HL-60/S4 (cell line): ENCODE data around the gene SLC16A6.
"Not testable (repeated sequence)": the region's sequence is repeated elsewhere in the genome, so short reads cannot be mapped to it uniquely, and the experiment has no call there.

Experiments used
- in situ Hi-C: fragments of 300-500 bp; cut with MboI; formaldehyde crosslinking; loops from 2 replicates; pipeline ENCODE4 v1.14.3; 2022; ENCODE audit warnings: low sequenced_read_pairs

The SLC16A6 gene, protein sequence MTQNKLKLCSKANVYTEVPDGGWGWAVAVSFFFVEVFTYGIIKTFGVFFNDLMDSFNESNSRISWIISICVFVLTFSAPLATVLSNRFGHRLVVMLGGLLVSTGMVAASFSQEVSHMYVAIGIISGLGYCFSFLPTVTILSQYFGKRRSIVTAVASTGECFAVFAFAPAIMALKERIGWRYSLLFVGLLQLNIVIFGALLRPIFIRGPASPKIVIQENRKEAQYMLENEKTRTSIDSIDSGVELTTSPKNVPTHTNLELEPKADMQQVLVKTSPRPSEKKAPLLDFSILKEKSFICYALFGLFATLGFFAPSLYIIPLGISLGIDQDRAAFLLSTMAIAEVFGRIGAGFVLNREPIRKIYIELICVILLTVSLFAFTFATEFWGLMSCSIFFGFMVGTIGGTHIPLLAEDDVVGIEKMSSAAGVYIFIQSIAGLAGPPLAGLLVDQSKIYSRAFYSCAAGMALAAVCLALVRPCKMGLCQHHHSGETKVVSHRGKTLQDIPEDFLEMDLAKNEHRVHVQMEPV

DNA sequence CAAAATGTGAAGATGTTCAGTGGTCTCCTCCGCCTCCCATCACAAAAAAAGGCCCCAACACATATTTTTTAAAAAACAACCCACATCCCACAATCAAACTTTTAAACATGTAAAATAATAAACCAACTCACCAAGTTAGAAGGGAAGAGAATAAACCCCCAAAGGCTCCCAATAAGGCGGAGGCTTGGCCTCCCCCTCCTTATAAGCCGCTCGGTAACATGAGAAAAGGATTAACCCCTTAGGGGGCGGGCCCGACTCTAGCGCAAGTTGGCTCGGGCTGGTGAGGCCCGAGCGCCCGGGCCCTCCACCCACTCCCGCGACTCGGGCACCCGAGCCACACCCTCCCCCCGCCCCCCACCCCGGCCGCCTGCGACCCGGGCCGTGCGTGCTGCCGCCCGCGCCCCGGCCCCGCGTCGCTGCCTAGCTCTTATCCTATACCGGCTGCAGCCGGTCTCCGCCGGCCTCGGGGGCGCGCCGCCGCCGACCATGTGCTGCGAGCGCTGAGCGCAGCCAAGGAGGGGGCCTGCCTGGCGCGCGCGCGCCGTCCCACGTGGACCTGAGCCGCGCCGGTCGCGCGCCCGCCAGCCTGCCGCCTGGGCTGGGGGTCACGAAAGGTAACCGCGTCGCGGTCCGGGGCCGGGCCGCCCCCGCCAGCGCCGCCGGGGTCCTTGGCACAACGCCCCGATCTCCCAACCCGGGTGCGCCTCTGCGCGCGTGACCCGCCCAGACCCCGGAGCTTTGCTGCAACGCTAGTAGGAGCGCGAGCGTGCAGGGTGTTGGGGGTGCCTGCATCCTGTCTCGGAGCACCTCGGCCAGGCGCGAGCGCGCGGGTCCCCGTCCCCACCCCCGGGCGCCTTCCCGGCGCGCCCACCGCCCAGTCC lies at the start of gene SLC16A6, which contains the start of gene ARSG:
SLC16A6 (minus strand) TSS at position 173 of the 881 bp plus-strand sequence. CDS start 12,807 bp downstream, outside the sequence.
ARSG (plus strand) TSS at position 541 of the 881 bp plus-strand sequence. CDS start 15,999 bp downstream, outside the sequence.
- in situ Hi-C loops, result no loop called here

GRCh38 chr17:68334393-68334792 lies 43.5 kb upstream of the SLC16A6 start:
- in situ Hi-C loops, result no loop called here

- in situ Hi-C loops, result not testable (repeated sequence)
These were observed 41.0 kb upstream of the SLC16A6 start for GRCh38 chr17:68331932-68332331.

DNA sequence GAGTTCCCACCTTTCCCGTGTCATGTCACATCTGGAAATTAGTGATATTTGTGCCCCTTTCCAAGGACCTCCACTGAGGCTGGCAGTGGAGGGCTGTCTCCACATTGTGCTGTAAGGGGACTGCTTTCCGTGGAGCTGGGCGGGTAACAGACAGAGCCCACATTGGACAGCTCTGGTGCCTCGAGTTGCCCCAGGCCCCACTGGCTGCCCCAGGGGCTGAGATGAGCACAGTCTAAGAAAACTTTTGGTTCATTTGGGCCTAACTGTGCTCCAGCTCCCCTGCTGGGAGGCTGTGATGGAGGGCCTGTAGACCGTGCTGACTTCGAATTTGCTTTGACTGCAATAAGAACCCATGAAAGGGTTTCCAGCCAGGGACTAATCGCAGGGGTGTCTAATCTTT lies 38.4 kb upstream of the SLC16A6 start:
- in situ Hi-C loops, result no loop called here

DNA sequence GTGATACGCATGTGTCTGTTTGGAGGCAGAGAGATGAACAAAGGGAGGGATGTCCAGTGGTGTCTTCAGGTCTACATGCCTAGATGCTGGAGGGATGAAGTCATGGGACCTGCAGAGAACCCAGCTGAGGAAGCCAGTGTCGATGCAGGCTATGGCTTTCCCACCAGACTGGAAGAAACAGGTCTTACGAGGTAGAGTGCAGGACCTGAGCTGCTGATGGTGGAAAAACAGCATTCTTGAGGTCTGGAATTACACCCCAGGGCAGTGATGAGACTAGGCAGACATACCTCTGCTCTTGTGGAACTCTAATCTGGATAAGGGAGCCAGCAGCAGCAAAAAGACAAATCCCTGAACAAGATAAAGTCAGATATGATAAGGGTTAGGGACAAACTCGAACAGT lies 37.7 kb upstream of the SLC16A6 start:
- in situ Hi-C loops, result no loop called here

- in situ Hi-C loops, result no loop called here
These were observed 37.1 kb upstream of the SLC16A6 start for GRCh38 chr17:68327823-68328557.

GRCh38 chr17:68326681-68327080 lies 35.8 kb upstream of the SLC16A6 start:
- in situ Hi-C loops, result no loop called here

- in situ Hi-C loops, result no loop called here
These were observed 35.0 kb upstream of the SLC16A6 start for GRCh38 chr17:68325961-68326360.

- in situ Hi-C loops, result no loop called here
These were observed 33.9 kb upstream of the SLC16A6 start for GRCh38 chr17:68324654-68325336.

DNA sequence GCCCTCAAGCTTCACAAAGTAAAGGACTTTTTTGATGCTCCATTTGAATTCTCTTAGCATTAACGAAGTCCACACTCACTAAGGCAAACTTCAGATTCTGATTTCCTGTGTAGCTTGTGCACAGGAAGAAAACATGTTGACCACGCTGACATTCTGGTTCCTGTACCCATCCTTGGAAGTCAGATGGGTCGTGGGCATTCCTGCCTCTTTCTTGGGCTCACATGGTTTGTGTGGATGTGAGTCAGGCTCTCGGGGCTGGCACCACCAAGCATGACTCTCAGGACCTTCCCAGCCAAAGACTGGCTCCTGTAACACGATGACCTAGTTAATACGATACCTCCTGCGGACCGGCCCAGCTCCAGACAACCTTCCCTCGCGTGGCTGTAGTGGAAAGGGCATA lies 33.2 kb upstream of the SLC16A6 start:
- in situ Hi-C loops, result no loop called here

- in situ Hi-C loops, result no loop called here
These were observed 31.7 kb upstream of the SLC16A6 start for GRCh38 chr17:68322630-68323029.

GRCh38 chr17:68321556-68321954 lies 30.6 kb upstream of the SLC16A6 start:
- in situ Hi-C loops, result no loop called here

DNA sequence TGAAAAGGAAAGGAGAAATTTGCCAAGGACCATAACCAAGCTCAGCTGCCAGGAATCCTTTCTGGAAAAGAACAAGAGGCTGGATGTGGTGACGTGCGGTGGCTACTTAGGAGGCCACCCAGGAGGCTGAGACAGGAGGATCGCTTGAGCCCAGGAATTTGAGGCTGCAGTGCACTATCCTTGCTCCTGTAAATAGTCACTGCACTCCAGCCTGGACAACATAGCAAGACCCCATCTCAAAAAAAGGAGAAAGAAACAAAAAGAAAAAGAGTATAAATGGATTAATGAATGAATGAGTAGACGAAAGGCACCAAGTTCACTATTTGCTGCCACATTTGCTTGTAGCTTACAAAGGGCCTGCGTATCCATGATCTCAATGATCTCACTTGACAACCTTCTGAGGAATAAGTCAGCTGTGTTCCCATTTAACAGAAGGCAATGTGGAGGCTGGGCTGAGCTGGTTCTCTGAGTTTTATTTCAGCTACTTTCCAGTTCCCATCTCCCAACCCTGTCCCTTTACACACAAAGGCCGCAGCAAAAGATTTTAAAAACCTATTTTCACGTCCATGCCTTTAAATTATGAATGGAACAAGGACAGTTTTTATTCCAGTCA lies 30.1 kb upstream of the SLC16A6 start:
- in situ Hi-C loops, result no loop called here

DNA sequence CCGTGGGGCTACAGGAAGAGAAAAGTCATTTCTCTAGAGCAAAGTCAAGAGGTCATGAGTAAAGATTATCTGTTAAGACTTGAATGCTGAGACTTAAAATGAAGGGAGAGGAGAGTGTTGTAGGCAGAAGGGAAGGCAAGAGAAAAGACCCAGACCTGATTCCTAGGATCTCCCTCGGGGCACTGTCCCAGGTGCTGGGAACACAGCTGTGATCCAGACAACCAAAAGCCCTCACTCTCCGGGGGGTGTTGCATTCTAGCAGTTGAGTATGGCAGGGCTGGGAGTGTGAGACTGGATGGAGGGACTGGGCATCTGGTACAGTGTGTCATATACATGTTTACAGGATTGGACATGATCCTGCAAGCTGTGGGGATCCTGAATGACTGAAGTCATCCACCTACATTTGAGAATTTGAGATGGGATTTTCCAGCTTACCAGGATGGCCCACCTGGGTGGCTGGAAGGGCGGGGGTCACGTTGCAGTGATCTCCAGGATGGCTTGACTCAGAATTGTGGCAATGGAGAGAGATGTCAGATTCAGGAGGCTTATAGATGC lies 29.5 kb upstream of the SLC16A6 start:
- in situ Hi-C loops, result no loop called here

DNA sequence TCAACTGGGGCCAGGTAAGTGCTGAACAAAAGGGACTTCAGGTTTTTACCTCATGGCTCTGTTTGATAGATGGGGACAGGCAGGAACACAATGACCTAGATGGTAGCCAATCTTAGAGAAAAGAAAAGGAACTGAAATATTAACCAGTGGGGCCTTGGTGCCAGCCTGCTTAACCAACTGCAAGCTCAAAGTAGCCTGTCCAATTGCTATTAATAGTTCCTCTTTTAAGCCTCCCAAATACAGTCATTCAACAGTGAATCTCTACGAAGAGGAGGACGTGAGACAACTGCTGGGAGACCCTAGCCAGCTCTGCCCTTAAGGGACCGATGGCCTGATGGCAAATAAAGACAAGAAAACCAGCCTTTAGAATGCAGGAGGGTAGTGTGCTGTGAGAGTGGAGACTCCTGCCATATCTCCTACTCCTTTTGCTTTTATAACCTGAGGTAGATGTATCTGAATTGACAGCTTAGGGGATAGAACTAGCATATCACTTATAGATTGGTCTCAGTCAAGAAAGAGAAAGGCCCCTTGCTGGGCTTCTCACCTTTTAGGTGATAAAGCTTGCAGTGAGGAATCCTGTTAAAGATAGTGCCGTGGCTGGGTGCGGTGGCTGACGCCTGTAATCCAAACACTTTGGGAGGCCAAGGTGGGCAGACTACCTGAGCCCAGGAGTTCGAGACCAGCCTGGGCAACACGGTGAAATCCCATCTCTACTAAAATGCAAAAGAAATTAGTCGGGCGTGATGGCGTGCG lies 28.7 kb upstream of the SLC16A6 start:
- in situ Hi-C loops, result no loop called here

GRCh38 chr17:68318103-68318991 lies 27.4 kb upstream of the SLC16A6 start:
- in situ Hi-C loops, result no loop called here

- in situ Hi-C loops, result no loop called here
These were observed 26.5 kb upstream of the SLC16A6 start for GRCh38 chr17:68317458-68317857.

GRCh38 chr17:68315930-68316329 lies 25.0 kb upstream of the SLC16A6 start:
- in situ Hi-C loops, result no loop called here
